Breast epithelium (tissue), 4 donors: ENCODE results near the gene IPCEF1. TPM values are rescaled to one million over a fixed set of nuclear protein-coding genes. Genes with fewer than 3 reads are reported as not detected.

Experiments used
- DNase-seq, 2 donors: peaks; one replicate each; pipeline ENCODE4 v3.0.0-alpha.2; 2019; ENCODE audit warnings: low spot score in 2 of 2
- H3K27ac ChIP-seq, 2 donors: fragments of 200-600 bp; sonication (generic) in 1 of 2; one replicate each; pipeline ENCODE4 v1.5.1; 2016 to 2019; ENCODE audit warnings: mild to moderate bottlenecking in 1 of 2
- H3K27me3 ChIP-seq, 2 donors: fragments of 200-600 bp; sonication (generic) in 1 of 2; one replicate each; pipeline versions ENCODE4 v1.5.1 to v1.6.0; 2017 to 2019; ENCODE audit warnings: control low read depth in 1 of 2, mild to moderate bottlenecking in 1 of 2
- H3K36me3 ChIP-seq: fragments of 200-600 bp; one replicate; pipeline ENCODE4 v1.5.1; 2019
- H3K4me1 ChIP-seq, 2 donors: fragments of 200-600 bp; sonication (generic); one replicate each; pipeline ENCODE4 v1.5.1; 2016 to 2019; ENCODE audit warnings: control low read depth in 1 of 2
- H3K4me3 ChIP-seq, 3 donors: fragments of 200-600 bp; sonication (generic); 1 replicate in 2 of 3; 2 replicates in 1 of 3; pipeline ENCODE4 v1.5.1; 2016 to 2019; ENCODE audit warnings: mild to moderate bottlenecking in 3 of 3, moderate library complexity in 2 of 3
- H3K9me3 ChIP-seq, 2 donors: fragments of 200-600 bp; sonication (generic) in 1 of 2; one replicate each; pipeline ENCODE4 v1.5.1; 2016 to 2019; ENCODE audit warnings: control low read depth in 1 of 2
- POLR2A ChIP-seq: fragments of 450-650 bp; IDR thresholded peaks from one replicate; pipeline ENCODE4 v1.6.1; 2016; ENCODE audit warnings: antibody characterized with exemption, mild to moderate bottlenecking, moderate library complexity
- POLR2AphosphoS5 ChIP-seq, 3 donors: sonication (generic); formaldehyde crosslinking; IDR thresholded peaks; one replicate each; pipeline ENCODE4 v1.6.1; 2017; ENCODE audit warnings: antibody characterized with exemption in 3 of 3
- intact Hi-C: fragments of 100-400 bp; cut with DNase I; formaldehyde crosslinking; loops from one replicate; pipeline ENCODE4 v1.15.1; 2023; ENCODE audit warnings: low total_unique reads
- total RNA-seq, 3 donors: library from RNA; depleted of rRNA; stranded (reverse); fragments of >200 nt; gene quantifications; one replicate each; pipeline ENCODE4 v1.1.0, GENCODE V29; 2016
- TF ChIP-seq, protein P1 (sequence below), 3 donors: fragments of 450-650 bp; IDR thresholded peaks; one replicate each; pipeline ENCODE4 v1.5.1; 2016 to 2017; ENCODE audit warnings: antibody characterized with exemption in 3 of 3, mild to moderate bottlenecking in 3 of 3, moderate library complexity in 3 of 3

The IPCEF1 gene
- total RNA-seq, 3 donors from 2014 or later: 3.7 to 6.7 (median 5.6) TPM

DNA sequence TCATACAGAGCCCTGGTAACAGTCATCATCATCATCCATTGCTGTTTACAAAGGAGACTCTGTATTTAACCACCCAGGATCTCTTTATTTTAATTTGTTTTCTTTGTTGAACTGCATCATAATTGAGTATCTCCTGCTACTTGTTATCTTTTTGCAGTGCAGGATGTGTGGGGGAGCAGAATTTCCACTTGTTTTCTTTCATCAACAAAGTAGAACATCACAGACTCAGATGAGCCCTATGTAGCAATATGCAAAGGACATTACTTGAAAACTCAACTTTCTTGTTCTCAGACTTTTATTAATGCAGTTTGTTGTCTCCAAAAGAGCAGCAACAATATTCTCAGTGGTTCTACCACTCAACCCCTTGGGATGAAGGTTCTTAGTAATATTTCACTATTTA lies 38.7 kb upstream of the IPCEF1 start:
- H3K27me3 ChIP-seq: no peaks in the 10 kb centered on the region
- DNase-seq: no peak
- no peak overlapping the region for H3K4me3 ChIP-seq
- TF ChIP-seq POLR2A (no peak), POLR2AphosphoS5 (IDR thresholded peaks at IDR 0.05) (no peak)
- TF ChIP-seq, protein P1, sequence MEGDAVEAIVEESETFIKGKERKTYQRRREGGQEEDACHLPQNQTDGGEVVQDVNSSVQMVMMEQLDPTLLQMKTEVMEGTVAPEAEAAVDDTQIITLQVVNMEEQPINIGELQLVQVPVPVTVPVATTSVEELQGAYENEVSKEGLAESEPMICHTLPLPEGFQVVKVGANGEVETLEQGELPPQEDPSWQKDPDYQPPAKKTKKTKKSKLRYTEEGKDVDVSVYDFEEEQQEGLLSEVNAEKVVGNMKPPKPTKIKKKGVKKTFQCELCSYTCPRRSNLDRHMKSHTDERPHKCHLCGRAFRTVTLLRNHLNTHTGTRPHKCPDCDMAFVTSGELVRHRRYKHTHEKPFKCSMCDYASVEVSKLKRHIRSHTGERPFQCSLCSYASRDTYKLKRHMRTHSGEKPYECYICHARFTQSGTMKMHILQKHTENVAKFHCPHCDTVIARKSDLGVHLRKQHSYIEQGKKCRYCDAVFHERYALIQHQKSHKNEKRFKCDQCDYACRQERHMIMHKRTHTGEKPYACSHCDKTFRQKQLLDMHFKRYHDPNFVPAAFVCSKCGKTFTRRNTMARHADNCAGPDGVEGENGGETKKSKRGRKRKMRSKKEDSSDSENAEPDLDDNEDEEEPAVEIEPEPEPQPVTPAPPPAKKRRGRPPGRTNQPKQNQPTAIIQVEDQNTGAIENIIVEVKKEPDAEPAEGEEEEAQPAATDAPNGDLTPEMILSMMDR (IDR thresholded peaks at IDR 0.05): no peak
- H3K36me3 ChIP-seq: no peaks in the 10 kb centered on the region
- H3K9me3 ChIP-seq: no peaks in the 10 kb centered on the region
- no peak overlapping the region for H3K27ac ChIP-seq
- intact Hi-C loops: no loop called here
- no peaks in the 10 kb centered on the region for H3K4me1 ChIP-seq

DNA sequence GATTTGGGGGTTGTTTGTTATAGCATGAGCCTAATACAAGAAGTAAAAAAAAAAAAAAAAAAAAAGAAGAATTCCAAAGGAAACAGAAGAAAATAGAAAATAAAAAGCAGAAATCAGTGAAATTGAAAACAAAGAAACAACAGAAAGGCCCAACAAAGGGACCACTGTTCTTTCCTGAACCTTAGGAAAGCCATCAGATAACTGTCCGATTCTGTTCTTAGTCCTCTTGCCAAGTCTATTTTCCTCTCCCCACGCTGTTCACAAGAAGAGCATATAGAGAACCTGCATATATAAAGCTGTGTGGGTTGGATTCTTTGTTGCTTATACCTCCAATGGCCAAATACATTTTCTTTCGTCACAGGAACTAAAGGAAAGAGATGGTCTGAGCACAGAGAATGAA lies 38.0 kb upstream of the IPCEF1 start:
- DNase-seq: no peak
- TF ChIP-seq, protein P1 (IDR thresholded peaks at IDR 0.05): no peak
- TF ChIP-seq POLR2A: no peak
- Histone ChIP-seq H3K9me3 (no peaks in the 10 kb centered on the region), H3K27me3 (no peaks in the 10 kb centered on the region), H3K4me1 (no peaks in the 10 kb centered on the region), H3K4me3 (no peak overlapping the region), H3K36me3 (no peaks in the 10 kb centered on the region), H3K27ac (no peak overlapping the region)
- intact Hi-C loops: no loop called here

DNA sequence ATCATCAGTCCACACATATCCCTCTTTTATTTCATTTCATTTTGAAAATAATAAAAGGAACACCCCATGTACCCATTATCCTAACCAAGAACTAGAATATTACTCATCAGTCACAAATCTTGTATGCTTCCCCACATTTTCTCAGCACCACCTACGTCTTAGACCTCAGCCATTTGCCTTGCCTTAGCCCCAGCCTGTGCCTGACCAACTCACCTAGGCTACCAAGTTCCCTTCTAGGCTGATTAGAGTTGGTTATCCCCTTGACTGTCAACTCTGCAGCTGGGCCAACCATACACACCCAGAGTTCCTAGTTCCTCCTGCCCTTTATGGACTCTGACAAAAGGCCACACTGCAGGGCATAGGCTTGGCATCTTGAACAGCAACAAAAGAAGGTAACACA lies 33.4 kb upstream of the IPCEF1 start:
- Histone ChIP-seq H3K36me3 (no peaks in the 10 kb centered on the region), H3K27ac (no peak overlapping the region), H3K27me3 (no peaks in the 10 kb centered on the region), H3K4me3 (no peak overlapping the region), H3K9me3 (peaks cover 0 to 5% of the 10 kb centered on the region in 2 donors), H3K4me1 (no peaks in the 10 kb centered on the region)
- DNase-seq: no peak
- intact Hi-C loops: no loop called here
- TF ChIP-seq POLR2AphosphoS5 (IDR thresholded peaks at IDR 0.05): no peak
- TF ChIP-seq, protein P1 (IDR thresholded peaks at IDR 0.05): no peak
- no peak for TF ChIP-seq POLR2A

DNA sequence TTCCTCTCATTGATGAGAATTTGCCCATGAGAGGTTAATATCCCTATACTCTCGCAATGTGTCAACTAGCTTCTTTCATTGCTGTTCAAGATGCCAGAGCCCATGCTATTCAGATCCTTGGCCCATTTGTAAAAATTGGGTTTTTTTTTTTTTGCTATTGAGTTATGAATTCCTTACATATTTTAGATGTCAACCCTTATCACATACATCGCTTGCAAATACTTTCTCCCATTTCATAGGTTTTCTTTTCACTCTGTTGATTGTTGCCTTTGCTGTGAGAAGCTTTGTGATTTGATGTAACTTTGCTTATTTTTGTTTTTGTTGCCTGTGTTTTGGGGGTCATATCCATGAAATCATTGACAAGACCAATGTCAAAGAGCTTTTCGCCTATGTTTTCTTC lies 32.2 kb upstream of the IPCEF1 start:
- Histone ChIP-seq H3K36me3 (no peaks in the 10 kb centered on the region), H3K27ac (no peak overlapping the region), H3K4me1 (no peaks in the 10 kb centered on the region), H3K27me3 (no peaks in the 10 kb centered on the region), H3K4me3 (no peak overlapping the region), H3K9me3 (peaks cover 0 to 5% of the 10 kb centered on the region in 2 donors)
- no peak for DNase-seq
- intact Hi-C loops: no loop called here
- TF ChIP-seq POLR2AphosphoS5 (IDR thresholded peaks at IDR 0.05): no peak

DNA sequence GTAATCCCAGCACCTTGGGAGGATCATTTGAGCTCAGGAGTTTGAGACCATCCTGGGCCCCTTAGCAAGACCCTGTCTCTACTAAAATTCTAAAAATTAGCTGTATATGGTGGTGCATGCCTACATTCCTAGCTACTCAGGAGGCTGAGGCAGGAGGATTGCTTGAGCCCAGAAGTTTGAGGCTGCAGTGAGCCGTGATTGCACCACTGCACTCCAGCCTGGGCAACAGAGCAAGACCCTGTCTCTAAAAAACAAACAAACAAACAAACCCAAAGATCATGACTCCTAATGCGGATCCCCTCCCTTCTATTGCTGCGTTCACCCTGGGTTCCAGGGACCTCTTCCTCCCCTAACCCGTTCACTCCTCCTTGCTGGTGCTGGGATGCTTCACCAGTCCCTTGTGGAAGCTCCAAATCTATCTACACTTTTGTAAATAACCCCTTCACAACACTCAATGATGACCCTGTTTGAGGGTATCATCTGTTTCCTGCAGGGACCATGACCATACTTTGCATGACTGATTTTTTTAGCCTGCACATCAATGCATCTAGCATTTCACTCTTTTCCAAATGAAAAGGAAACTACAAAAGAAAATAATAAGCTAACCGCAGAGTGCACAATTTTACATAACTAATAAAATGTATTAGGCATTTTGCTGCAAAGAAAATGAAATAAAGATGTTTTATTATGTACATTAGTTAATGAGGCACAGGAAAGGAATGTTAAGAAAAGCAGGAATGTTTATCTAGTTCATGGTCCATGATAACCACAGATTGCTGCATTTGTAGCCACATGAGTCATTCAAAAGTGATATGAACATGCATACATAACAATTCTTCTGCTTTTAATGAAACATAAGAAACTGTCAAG lies 30.5 kb upstream of the IPCEF1 start:
- H3K27ac ChIP-seq: no peak overlapping the region
- TF ChIP-seq, protein P1 (IDR thresholded peaks at IDR 0.05): no peak
- no peak for TF ChIP-seq POLR2AphosphoS5 (IDR thresholded peaks at IDR 0.05)
- TF ChIP-seq POLR2A: no peak
- DNase-seq: no peak
- peaks cover 0 to 5% of the 10 kb centered on the region in 2 donors for H3K9me3 ChIP-seq
- no peaks in the 10 kb centered on the region for H3K36me3 ChIP-seq
- no peak overlapping the region for H3K4me3 ChIP-seq
- intact Hi-C loops: no loop called here
- no peaks in the 10 kb centered on the region for H3K27me3 ChIP-seq
- no peaks in the 10 kb centered on the region for H3K4me1 ChIP-seq
